ENCODE measurements around the gene PXYLP1.

The PXYLP1 gene

GRCh38 chr3:141212101-141212500 lies 19.5 kb upstream of the PXYLP1 start:
- no peaks in the 10 kb centered on the region for H3K36me3 Mint-ChIP-seq (ENCODE audit: low read depth)
- H3K27me3 Mint-ChIP-seq (ENCODE audit: low read depth) = no peaks in the 10 kb centered on the region
- no peaks in the 10 kb centered on the region for H3K4me1 Mint-ChIP-seq
- TF ChIP-seq CTCF (IDR thresholded peaks at IDR 0.05; ENCODE audit: unreplicated experiment in 3 of 3) = no peak
- H3K4me3 Mint-ChIP-seq = no peak overlapping the region
- no peaks in the 10 kb centered on the region for H3K9me3 Mint-ChIP-seq
- no peak overlapping the region for H3K27ac Mint-ChIP-seq

GRCh38 chr3:141212555-141212954 lies 19.1 kb upstream of the PXYLP1 start:
- H3K27me3 Mint-ChIP-seq (ENCODE audit: low read depth) = no peaks in the 10 kb centered on the region
- no peaks in the 10 kb centered on the region for H3K36me3 Mint-ChIP-seq (ENCODE audit: low read depth)
- H3K9me3 Mint-ChIP-seq = no peaks in the 10 kb centered on the region
- no peaks in the 10 kb centered on the region for H3K4me1 Mint-ChIP-seq
- no peak overlapping the region for H3K27ac Mint-ChIP-seq
- H3K4me3 Mint-ChIP-seq = no peak overlapping the region
- no peak for TF ChIP-seq CTCF (IDR thresholded peaks at IDR 0.05; ENCODE audit: unreplicated experiment in 3 of 3)

- peaks cover 7% of the 10 kb centered on the region for H3K4me1 Mint-ChIP-seq
- no peaks in the 10 kb centered on the region for H3K27me3 Mint-ChIP-seq (ENCODE audit: low read depth)
- TF ChIP-seq CTCF (IDR thresholded peaks at IDR 0.05; ENCODE audit: unreplicated experiment in 3 of 3) = no peak
- no peak overlapping the region for H3K27ac Mint-ChIP-seq
- no peak overlapping the region for H3K4me3 Mint-ChIP-seq
- peaks cover 12% of the 10 kb centered on the region for H3K9me3 Mint-ChIP-seq
- peaks cover 2% of the 10 kb centered on the region for H3K36me3 Mint-ChIP-seq (ENCODE audit: low read depth)
Observed at GRCh38 chr3:141216975-141217374, 14.7 kb upstream of the PXYLP1 start.

GRCh38 chr3:141217389-141217788 lies 14.2 kb upstream of the PXYLP1 start:
- peaks cover 7% of the 10 kb centered on the region for H3K4me1 Mint-ChIP-seq
- no peak overlapping the region for H3K4me3 Mint-ChIP-seq
- no peak overlapping the region for H3K27ac Mint-ChIP-seq
- peaks cover 16% of the 10 kb centered on the region for H3K9me3 Mint-ChIP-seq
- TF ChIP-seq CTCF (IDR thresholded peaks at IDR 0.05; ENCODE audit: unreplicated experiment in 3 of 3) = no peak
- peaks cover 4% of the 10 kb centered on the region for H3K36me3 Mint-ChIP-seq (ENCODE audit: low read depth)
- H3K27me3 Mint-ChIP-seq (ENCODE audit: low read depth) = no peaks in the 10 kb centered on the region

- no peak for TF ChIP-seq CTCF (IDR thresholded peaks at IDR 0.05; ENCODE audit: unreplicated experiment in 3 of 3)
- Mint-ChIP-seq H3K4me1 (peaks cover 7% of the 10 kb centered on the region), H3K27me3 (ENCODE audit: low read depth) (no peaks in the 10 kb centered on the region), H3K4me3 (no peak overlapping the region), H3K9me3 (peaks cover 19% of the 10 kb centered on the region), H3K36me3 (ENCODE audit: low read depth) (peaks cover 6% of the 10 kb centered on the region), H3K27ac (no peak overlapping the region)
Observed at GRCh38 chr3:141218162-141218835, 13.3 kb upstream of the PXYLP1 start.

- Mint-ChIP-seq H3K4me1 (peaks cover 7% of the 10 kb centered on the region), H3K27ac (no peak overlapping the region), H3K27me3 (ENCODE audit: low read depth) (no peaks in the 10 kb centered on the region), H3K9me3 (peaks cover 25% of the 10 kb centered on the region), H3K36me3 (ENCODE audit: low read depth) (peaks cover 13% of the 10 kb centered on the region), H3K4me3 (no peak overlapping the region)
- no peak for TF ChIP-seq CTCF (IDR thresholded peaks at IDR 0.05; ENCODE audit: unreplicated experiment in 3 of 3)
Observed at GRCh38 chr3:141218926-141219325, 12.7 kb upstream of the PXYLP1 start.

Measured in nephron (organoid).